Activated T-cell treated with anti-CD3 and anti-CD28 coated beads for 4 hours (primary cell): Measurements from ENCODE around the gene HPS4.
A peak's percentile ranks its signal among the peaks of the same experiment; 100 is the strongest.
"Not testable (repeated sequence)": the region's sequence is repeated elsewhere in the genome, so short reads cannot be mapped to it uniquely, and the experiment has no call there.

Experiments
- DNase-seq: peaks from one replicate; pipeline ENCODE4 v3.0.0-alpha.2; 2020

HPS4 gene

GRCh38 chr22:26483439-26484359 lies at the start of gene HPS4, which contains the start of gene SRRD:
HPS4 (minus strand) TSS chr22:26483783; CDS start chr22:26481762, 2,021 bp downstream.
SRRD (plus strand) TSS chr22:26483877; CDS start chr22:26483891, 14 bp downstream.
- DNase-seq = peak; percentile 88

GRCh38 chr22:26529345-26529744 lies 45.8 kb upstream of the HPS4 start:
- no peak for DNase-seq

GRCh38 chr22:26528518-26528917 lies 44.9 kb upstream of the HPS4 start:
- DNase-seq = not testable (repeated sequence)

- DNase-seq = no peak
Measured at GRCh38 chr22:26527574-26528465, 44.2 kb upstream of the HPS4 start.

GRCh38 chr22:26527167-26527566 lies 43.6 kb upstream of the HPS4 start:
- DNase-seq = no peak

- no peak for DNase-seq
Measured at GRCh38 chr22:26525946-26526564, 42.5 kb upstream of the HPS4 start.

- DNase-seq = no peak
Measured at GRCh38 chr22:26524870-26525269, 41.3 kb upstream of the HPS4 start.

GRCh38 chr22:26522592-26522991 lies 39.0 kb upstream of the HPS4 start:
- DNase-seq = no peak

GRCh38 chr22:26522012-26522411 lies 38.4 kb upstream of the HPS4 start:
- DNase-seq = no peak

- no peak for DNase-seq
Measured at GRCh38 chr22:26517429-26517828, 33.8 kb upstream of the HPS4 start.

GRCh38 chr22:26516503-26516902 lies 32.9 kb upstream of the HPS4 start:
- DNase-seq = no peak

GRCh38 chr22:26515931-26516330 lies 32.3 kb upstream of the HPS4 start:
- no peak for DNase-seq

- no peak for DNase-seq
Measured at GRCh38 chr22:26514419-26515161, 31.0 kb upstream of the HPS4 start.

- DNase-seq = no peak
Measured at GRCh38 chr22:26513838-26514237, 30.3 kb upstream of the HPS4 start.

GRCh38 chr22:26512149-26512793 lies 28.7 kb upstream of the HPS4 start, which contains the start of gene TFIP11:
TFIP11 (minus strand) TSS chr22:26512473; CDS start chr22:26510272, 2,201 bp downstream.
- peak; percentile 87 for DNase-seq

GRCh38 chr22:26508148-26508547 lies 24.6 kb upstream of the HPS4 start:
- no peak for DNase-seq

GRCh38 chr22:26503758-26504157 lies 20.2 kb upstream of the HPS4 start:
- DNase-seq = no peak

GRCh38 chr22:26502688-26503561 lies 19.3 kb upstream of the HPS4 start:
- peak; percentile 24 for DNase-seq

GRCh38 chr22:26501996-26502395 lies 18.4 kb upstream of the HPS4 start:
- no peak for DNase-seq

GRCh38 chr22:26499188-26499703 lies 15.7 kb upstream of the HPS4 start:
- DNase-seq = no peak
